HG02678 (cell line): ENCODE data around the gene HTR3C.
"Not testable (repeated sequence)": the region's sequence is repeated elsewhere in the genome, so short reads cannot be mapped to it uniquely, and the experiment has no call there.

Experiments used
- ATAC-seq: cut with Tn5 transposase; IDR thresholded peaks from one replicate; pipeline ENCODE4 v1.9.1; 2021; ENCODE audit warnings: mild to moderate bottlenecking, moderate library complexity; ENCODE audit not compliant: unreplicated experiment

The HTR3C gene

GRCh38 chr3:184029443-184029842 lies 23.4 kb upstream of the HTR3C start:
- ATAC-seq, result no peak

- ATAC-seq, result no peak
Measured at GRCh38 chr3:184030536-184030935, 22.3 kb upstream of the HTR3C start.

GRCh38 chr3:184031187-184031792 lies 21.6 kb upstream of the HTR3C start, which contains the start of gene HTR3D:
HTR3D (plus strand) TSS chr3:184031742; CDS start chr3:184031742, 0 bp downstream.
- ATAC-seq, result no peak

GRCh38 chr3:184037816-184038215 lies 15.0 kb upstream of the HTR3C start:
- ATAC-seq, result no peak

GRCh38 chr3:184038307-184038706 lies 14.5 kb upstream of the HTR3C start:
- ATAC-seq, result not testable (repeated sequence)

GRCh38 chr3:184039414-184039813 lies 13.4 kb upstream of the HTR3C start:
- ATAC-seq, result no peak

- ATAC-seq, result no peak
Measured at GRCh38 chr3:184040010-184040409, 12.8 kb upstream of the HTR3C start.

- ATAC-seq, result no peak
Measured at GRCh38 chr3:184042617-184043016, 10.2 kb upstream of the HTR3C start.

- ATAC-seq, result no peak
Measured at GRCh38 chr3:184045995-184046394, 6.9 kb upstream of the HTR3C start.

GRCh38 chr3:184050217-184050847 lies 2.5 kb upstream of the HTR3C start:
- no peak for ATAC-seq

GRCh38 chr3:184058029-184058428 lies 5.2 kb downstream of the HTR3C start:
- ATAC-seq, result no peak

GRCh38 chr3:184059424-184059823 lies 6.6 kb downstream of the HTR3C start:
- ATAC-seq, result no peak

GRCh38 chr3:184062637-184063036 lies 9.8 kb downstream of the HTR3C start:
- ATAC-seq, result no peak

- no peak for ATAC-seq
Measured at GRCh38 chr3:184066211-184066610, 13.4 kb downstream of the HTR3C start.

GRCh38 chr3:184067573-184068055 lies 14.8 kb downstream of the HTR3C start:
- ATAC-seq, result no peak

GRCh38 chr3:184068344-184068743 lies 15.5 kb downstream of the HTR3C start:
- ATAC-seq, result no peak

- not testable (repeated sequence) for ATAC-seq
Measured at GRCh38 chr3:184071142-184071541, 18.3 kb downstream of the HTR3C start.

- ATAC-seq, result no peak
Measured at GRCh38 chr3:184073621-184074020, 20.8 kb downstream of the HTR3C start.

- ATAC-seq, result no peak
Measured at GRCh38 chr3:184075901-184076300, 23.1 kb downstream of the HTR3C start.

- ATAC-seq, result no peak
Measured at GRCh38 chr3:184077881-184078280, 25.0 kb downstream of the HTR3C start.

GRCh38 chr3:184078851-184079250 lies 26.0 kb downstream of the HTR3C start:
- no peak for ATAC-seq

GRCh38 chr3:184081116-184081830 lies 28.4 kb downstream of the HTR3C start:
- no peak for ATAC-seq
